C4-2B (cell line): ENCODE measurements around the gene TECPR2.

Experiments used
- H3K27ac ChIP-seq: fragments of 450-650 bp; 2 replicates; pipeline ENCODE4 v1.5.1; 2017
- ZFX ChIP-seq: fragments of 450-650 bp; IDR thresholded peaks from 2 replicates; pipeline ENCODE4 v1.6.1; 2017
- TF ChIP-seq, protein P1 (sequence below): fragments of 450-650 bp; conservative IDR thresholded peaks from 2 replicates; pipeline ENCODE4 v1.5.1; 2017; ENCODE audit warnings: mild to moderate bottlenecking

Gene TECPR2

DNA sequence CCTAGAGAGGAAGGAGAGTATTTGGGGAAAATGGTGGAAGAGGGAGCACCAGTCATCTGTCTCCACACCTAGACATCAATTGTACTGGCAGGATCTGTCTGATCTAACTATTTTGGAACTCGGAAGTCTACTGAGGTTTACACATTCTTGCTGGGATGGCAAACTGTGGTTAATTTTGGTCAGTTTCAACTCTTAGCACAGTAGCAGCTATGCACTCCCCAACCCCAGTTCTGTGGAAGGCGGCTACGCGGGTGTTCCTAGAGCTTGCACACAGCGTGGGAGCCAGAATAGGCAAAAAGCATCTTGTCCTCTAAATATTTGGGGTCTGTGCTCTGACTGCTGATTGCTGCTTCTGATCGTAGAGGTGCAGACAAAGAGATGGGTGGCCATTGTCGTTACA is 33.8 kb downstream of the TECPR2 start:
- no peak for TF ChIP-seq ZFX
- TF ChIP-seq, protein P1, sequence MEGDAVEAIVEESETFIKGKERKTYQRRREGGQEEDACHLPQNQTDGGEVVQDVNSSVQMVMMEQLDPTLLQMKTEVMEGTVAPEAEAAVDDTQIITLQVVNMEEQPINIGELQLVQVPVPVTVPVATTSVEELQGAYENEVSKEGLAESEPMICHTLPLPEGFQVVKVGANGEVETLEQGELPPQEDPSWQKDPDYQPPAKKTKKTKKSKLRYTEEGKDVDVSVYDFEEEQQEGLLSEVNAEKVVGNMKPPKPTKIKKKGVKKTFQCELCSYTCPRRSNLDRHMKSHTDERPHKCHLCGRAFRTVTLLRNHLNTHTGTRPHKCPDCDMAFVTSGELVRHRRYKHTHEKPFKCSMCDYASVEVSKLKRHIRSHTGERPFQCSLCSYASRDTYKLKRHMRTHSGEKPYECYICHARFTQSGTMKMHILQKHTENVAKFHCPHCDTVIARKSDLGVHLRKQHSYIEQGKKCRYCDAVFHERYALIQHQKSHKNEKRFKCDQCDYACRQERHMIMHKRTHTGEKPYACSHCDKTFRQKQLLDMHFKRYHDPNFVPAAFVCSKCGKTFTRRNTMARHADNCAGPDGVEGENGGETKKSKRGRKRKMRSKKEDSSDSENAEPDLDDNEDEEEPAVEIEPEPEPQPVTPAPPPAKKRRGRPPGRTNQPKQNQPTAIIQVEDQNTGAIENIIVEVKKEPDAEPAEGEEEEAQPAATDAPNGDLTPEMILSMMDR: no peak
- no peak overlapping the region for H3K27ac ChIP-seq

DNA sequence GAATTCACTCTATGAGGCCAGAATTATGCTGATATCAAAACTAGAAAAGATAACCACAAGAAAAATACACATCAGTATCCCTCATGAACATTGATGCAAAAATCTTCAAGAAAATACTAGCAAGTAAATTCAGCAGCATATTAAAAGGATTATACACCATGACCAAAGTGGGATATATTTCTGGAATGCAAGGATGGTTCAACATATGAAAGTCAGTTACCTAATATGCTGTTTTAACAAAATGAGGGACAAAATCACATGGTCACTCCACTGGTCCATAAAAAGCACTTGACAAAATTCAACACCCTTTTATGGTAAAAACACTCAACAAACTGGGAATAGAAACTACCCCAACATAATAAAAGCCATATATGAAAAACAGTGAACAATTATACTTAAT is 40.3 kb downstream of the TECPR2 start:
- TF ChIP-seq ZFX: no peak
- TF ChIP-seq, protein P1: no peak

DNA sequence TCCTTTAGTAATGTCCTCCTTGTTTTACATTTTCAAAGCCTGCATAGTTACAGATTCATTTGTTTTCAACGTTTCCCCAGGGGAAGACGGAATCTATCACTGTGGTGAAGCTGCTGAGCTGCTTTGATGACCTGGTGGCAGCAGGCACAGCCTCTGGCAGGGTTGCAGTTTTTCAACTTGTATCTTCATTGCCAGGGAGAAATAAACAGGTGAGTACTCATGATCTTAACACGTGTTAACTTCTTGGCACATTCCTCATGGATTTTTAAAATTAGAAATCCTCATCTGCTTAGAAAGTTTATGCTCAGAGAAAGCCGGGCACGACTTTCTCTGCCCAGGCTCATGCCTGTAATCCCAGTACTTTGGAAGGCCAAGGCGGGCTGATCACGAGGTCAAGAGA is 44.5 kb downstream of the TECPR2 start:
- H3K27ac ChIP-seq: no peak overlapping the region
- TF ChIP-seq, protein P1: no peak
- no peak for TF ChIP-seq ZFX

More for the DNA sequence above, 40.3 kb downstream of the TECPR2 start:
- no peak overlapping the region for H3K27ac ChIP-seq

DNA sequence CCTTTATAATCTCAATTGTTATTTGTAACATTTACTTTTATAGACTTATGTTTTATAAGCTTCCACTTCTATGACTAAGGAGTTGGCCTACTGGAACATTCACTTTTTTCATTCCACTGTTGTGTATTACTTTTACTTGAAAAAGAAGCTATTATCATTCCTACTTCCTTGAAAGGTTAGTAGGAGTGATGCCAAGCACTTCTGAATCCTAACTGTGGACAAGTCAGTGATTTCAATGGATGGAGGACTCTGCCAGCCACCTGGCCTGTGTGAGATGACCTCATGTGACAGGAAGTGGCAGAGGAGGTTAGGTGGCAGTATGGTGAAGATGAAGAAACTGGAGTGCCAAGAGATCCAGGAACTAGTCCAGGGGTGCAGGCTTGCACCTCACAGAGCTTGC is 46.0 kb downstream of the TECPR2 start:
- TF ChIP-seq, protein P1: no peak
- TF ChIP-seq ZFX: no peak
- H3K27ac ChIP-seq: no peak overlapping the region

DNA sequence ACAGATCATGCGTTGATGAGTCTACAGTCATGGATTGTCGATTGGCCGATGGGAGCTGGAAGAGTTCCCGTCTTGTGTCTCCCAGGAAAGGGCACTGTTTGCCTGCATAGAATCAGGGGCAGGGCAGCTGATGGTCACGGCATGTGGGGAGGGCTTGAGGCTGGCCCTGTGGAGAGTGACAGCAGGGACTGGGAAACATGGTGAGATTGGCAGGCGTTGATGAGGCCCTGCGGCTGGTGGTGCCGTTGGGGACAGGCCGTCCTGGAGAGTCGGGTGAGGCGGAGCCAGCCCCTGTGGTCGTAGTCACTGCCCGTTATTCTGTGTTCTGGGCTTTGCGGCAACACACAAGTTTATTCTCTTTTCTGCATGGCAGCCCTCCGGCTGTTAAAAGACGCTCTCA is 52.9 kb downstream of the TECPR2 start:
- TF ChIP-seq, protein P1: no peak
- no peak for TF ChIP-seq ZFX

DNA sequence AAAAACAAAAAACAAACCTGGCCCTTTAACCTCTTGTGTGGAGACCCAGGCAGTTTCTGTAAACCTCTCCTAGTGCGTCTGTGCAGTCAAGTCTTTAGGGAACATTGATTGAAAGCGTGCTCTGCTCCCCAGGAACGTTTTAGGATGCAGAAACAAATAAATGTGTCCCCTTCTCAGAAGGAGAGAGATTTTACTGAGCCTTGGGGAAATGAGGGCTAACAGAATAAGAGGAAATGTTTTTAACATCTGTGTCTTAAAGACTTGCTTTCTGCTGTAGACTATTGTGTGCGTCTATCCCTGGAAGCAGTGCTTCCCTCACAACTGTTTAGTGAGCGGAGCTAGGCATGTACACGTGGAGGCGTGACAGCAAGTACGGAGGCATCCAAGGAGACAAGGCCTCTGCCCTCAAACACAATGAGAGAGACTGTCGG is 54.3 kb downstream of the TECPR2 start:
- H3K27ac ChIP-seq: no peak overlapping the region
- TF ChIP-seq, protein P1: no peak
- no peak for TF ChIP-seq ZFX

More for the DNA sequence above, 52.9 kb downstream of the TECPR2 start:
- no peak overlapping the region for H3K27ac ChIP-seq

DNA sequence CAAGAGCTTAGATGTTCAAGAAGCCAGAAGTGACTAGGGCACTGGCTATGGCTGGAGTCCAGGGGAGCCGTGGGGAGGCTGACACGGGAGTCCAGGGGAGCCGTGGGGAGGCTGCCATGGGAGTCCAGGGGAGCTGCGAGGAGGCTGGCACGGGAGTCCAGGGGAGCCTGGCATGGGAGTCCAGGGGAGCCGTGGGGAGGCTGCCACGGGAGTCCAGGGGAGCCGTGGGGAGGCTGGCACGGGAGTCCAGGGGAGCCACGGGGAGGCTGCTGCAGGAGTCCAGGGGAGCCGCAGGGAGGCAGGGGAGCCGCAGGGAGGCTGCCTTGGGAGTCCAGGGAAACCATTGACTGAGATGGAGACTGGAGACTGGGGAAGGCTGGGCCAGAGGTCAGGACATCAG is 54.9 kb downstream of the TECPR2 start:
- TF ChIP-seq, protein P1: no peak
- no peak for TF ChIP-seq ZFX
- H3K27ac ChIP-seq: no peak overlapping the region
